SK-N-SH (cell line): ENCODE results near the gene STRA8.

Experiments
- CTCF ChIP-seq: fragments of 200-600 bp; sonication (generic); IDR thresholded peaks from 2 replicates; pipeline ENCODE4 v1.6.1; 2017; ENCODE audit warnings: antibody characterized with exemption, mild to moderate bottlenecking, moderate library complexity
- GABPA ChIP-seq: IDR thresholded peaks from 2 replicates; pipeline ENCODE4 v1.4.0; 2012; ENCODE audit warnings: low read depth, mild to moderate bottlenecking
- MXI1 ChIP-seq: IDR thresholded peaks from 2 replicates; pipeline ENCODE4 v1.6.1; 2012; ENCODE audit warnings: mild to moderate bottlenecking, low read depth, low read length, improper control_type of control experiment
- POLR2AphosphoS5 ChIP-seq: IDR thresholded peaks from 2 replicates; pipeline ENCODE4 v1.6.1; 2012; ENCODE audit warnings: low read depth, low read length
- REST ChIP-seq: IDR thresholded peaks from 2 replicates; pipeline ENCODE4 v1.6.1; 2012; ENCODE audit warnings: mild to moderate bottlenecking, low read depth, low read length, moderate library complexity
- TF ChIP-seq, protein P1 (sequence below): IDR thresholded peaks from 2 replicates; pipeline ENCODE4 v1.4.0; 2012; ENCODE audit warnings: low read depth

DNA sequence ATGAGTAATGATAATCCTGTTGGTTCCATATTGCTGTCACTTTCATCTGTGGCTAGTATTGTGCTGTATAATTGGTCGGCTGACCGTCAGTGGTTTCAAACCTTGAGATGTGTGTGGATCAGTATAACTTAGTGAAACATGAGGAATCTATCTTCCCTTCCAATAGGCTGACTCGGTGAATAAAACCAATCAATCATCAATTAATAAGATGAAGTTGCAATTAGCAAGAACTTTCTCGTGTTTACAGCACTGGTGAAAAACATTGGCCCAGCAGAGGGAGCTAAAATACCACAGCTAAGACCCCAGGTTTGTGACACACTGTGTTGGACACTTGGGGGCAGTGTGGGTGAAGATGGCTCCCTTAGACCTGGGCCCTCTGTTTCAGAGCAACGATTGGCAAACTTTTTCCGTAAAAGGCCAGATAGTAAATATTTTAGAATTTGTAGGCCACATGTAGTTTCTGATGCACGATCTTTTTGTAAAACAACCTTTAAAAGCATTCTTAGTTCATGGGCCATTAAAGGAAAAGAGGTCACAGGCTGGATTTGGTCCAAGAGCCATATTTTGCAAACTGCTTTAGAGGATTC, 47.8 kb downstream of the STRA8 start:
- no peak for TF ChIP-seq POLR2AphosphoS5
- TF ChIP-seq, protein P1, sequence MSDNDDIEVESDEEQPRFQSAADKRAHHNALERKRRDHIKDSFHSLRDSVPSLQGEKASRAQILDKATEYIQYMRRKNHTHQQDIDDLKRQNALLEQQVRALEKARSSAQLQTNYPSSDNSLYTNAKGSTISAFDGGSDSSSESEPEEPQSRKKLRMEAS, result no peak; the same call in 1 of the 2 replicates
- no peak for TF ChIP-seq REST
- peak; percentile 54; the same call in 1 of the 2 replicates for TF ChIP-seq MXI1
- TF ChIP-seq CTCF, result peak; percentile 100
- no peak for TF ChIP-seq GABPA
